ENCODE measurements around the gene CXXC4. TPM values are rescaled to one million over a fixed set of nuclear protein-coding genes. Genes with fewer than 3 reads are reported as not detected.

The CXXC4 gene
- total RNA-seq, 6 experiments from 2014 or later: 0.29 to 1.0 (median 0.89) TPM

DNA sequence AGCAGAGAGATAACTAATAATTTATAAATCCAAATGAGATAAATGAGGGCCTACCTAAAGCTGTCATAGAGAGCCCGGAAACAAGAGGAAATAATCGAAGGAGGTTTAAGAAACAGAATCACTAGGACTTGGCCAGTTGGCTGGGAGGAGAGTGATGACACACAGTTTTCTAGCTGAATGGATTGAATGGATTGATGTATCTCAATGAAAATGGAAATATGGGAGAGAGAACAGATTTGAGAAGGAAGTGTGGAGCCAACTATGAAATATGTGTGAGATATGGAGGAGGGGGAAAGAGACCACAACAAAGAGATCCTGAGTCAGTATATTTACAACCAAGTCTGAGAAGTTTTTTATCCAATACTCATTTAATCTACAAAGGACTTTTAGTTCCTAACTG is 35.7 kb upstream of the CXXC4 start:
- H3K9me3 ChIP-seq: no peaks in the 10 kb centered on the region
- intact Hi-C loops (cut with DNase I): loop anchor here in 1 of 2 donors (10.0 kb wide), 1 partner anchor 466 kb away; no protein-coding TSS in a partner anchor
- H3K27ac ChIP-seq: no peak overlapping the region
- ATAC-seq (no peak), DNase-seq (no peak)
- H3K36me3 ChIP-seq: no peaks in the 10 kb centered on the region
- H3K4me3 ChIP-seq: no peak overlapping the region
- WGBS (ENCODE audit: insufficient coverage, low coverage, low lambda C conversion rate, missing lambda C conversion rate): 100% methylated on average over 2 of the region's 2 CpGs
- no peaks in the 10 kb centered on the region for H3K27me3 ChIP-seq
- TF ChIP-seq POLR2A (IDR thresholded peaks at IDR 0.05): no peak
- TF ChIP-seq, protein P1, sequence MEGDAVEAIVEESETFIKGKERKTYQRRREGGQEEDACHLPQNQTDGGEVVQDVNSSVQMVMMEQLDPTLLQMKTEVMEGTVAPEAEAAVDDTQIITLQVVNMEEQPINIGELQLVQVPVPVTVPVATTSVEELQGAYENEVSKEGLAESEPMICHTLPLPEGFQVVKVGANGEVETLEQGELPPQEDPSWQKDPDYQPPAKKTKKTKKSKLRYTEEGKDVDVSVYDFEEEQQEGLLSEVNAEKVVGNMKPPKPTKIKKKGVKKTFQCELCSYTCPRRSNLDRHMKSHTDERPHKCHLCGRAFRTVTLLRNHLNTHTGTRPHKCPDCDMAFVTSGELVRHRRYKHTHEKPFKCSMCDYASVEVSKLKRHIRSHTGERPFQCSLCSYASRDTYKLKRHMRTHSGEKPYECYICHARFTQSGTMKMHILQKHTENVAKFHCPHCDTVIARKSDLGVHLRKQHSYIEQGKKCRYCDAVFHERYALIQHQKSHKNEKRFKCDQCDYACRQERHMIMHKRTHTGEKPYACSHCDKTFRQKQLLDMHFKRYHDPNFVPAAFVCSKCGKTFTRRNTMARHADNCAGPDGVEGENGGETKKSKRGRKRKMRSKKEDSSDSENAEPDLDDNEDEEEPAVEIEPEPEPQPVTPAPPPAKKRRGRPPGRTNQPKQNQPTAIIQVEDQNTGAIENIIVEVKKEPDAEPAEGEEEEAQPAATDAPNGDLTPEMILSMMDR (IDR thresholded peaks at IDR 0.05): no peak
- no peaks in the 10 kb centered on the region for H3K4me1 ChIP-seq

DNA sequence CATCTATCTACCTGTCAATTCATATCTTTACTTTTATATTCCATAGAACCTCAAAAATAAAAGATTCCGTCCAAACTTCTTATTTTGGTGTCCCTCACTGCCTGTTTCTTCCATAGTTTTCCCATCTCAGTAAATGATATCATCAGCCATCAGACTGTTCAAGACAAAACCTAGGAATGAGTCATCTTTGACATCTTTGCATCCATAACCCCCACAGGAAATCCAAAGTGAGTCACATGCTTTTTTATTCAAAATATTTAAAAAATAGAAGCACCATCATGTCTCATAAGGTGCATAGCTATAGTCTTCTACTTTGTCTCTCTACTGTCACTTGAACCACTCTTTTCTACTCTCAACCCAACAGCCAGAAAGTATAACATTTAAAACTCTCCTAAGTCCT is 29.9 kb upstream of the CXXC4 start:
- Histone ChIP-seq H3K27me3 (no peaks in the 10 kb centered on the region), H3K9me3 (no peaks in the 10 kb centered on the region), H3K27ac (no peak overlapping the region), H3K4me1 (no peaks in the 10 kb centered on the region), H3K4me3 (no peak overlapping the region), H3K36me3 (no peaks in the 10 kb centered on the region)
- no peak for ATAC-seq
- intact Hi-C loops (cut with DNase I): no loop called here
- WGBS (ENCODE audit: insufficient coverage, low coverage, low lambda C conversion rate, missing lambda C conversion rate): 89% methylated on average over 1 of the region's 1 CpG
- DNase-seq: no peak
- TF ChIP-seq POLR2A (IDR thresholded peaks at IDR 0.05): no peak
- TF ChIP-seq, protein P1 (IDR thresholded peaks at IDR 0.05): no peak

DNA sequence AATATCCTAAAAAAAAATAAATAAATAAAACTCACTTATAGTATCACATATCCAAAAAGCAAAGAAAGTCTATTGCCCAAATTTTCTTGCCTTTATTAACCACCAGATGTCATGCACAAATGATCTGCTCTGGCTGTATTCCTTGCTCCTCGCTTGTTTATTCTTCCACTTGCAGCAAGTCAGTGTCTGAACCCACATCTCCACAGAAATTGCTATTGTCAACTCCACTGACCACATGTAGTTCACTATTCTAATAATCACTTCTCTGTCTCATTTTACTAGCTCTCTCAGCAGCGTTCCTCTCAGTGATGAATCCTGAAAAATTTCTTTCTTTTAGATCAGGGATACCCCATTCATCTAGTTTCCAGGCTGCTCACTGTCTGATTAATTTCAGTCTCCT is 29.3 kb upstream of the CXXC4 start:
- Histone ChIP-seq H3K4me3 (no peak overlapping the region), H3K27me3 (no peaks in the 10 kb centered on the region), H3K27ac (no peak overlapping the region), H3K9me3 (no peaks in the 10 kb centered on the region), H3K4me1 (no peaks in the 10 kb centered on the region), H3K36me3 (no peaks in the 10 kb centered on the region)
- intact Hi-C loops (cut with DNase I): no loop called here
- 57% methylated on average over 2 of the region's 2 CpGs for WGBS (ENCODE audit: insufficient coverage, low coverage, low lambda C conversion rate, missing lambda C conversion rate)
- ATAC-seq (no peak), DNase-seq (no peak)
- no peak for TF ChIP-seq POLR2A (IDR thresholded peaks at IDR 0.05)
- TF ChIP-seq, protein P1 (IDR thresholded peaks at IDR 0.05): no peak

DNA sequence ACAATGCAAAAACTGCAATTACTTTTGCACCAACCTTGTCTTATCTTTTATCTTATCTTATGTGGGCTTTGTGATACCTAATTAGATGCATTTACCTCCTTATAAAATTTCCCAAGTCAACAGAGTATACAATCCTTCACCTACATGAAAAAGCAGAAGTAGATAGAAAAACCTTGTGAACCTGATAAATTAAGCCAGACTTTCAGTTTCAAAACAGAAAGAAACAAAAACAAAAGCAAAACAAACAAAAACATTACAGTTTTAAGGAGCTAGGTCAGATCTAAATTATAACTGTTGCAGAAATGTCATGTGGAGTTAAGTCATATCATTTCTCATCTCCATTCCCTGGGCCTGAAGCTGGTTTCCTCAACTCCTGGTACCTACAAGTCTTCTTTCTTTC is 24.9 kb upstream of the CXXC4 start:
- no peak overlapping the region for H3K4me3 ChIP-seq
- H3K36me3 ChIP-seq: no peaks in the 10 kb centered on the region
- TF ChIP-seq POLR2A (IDR thresholded peaks at IDR 0.05): no peak
- TF ChIP-seq, protein P1 (IDR thresholded peaks at IDR 0.05): no peak
- no peak for DNase-seq
- no peaks in the 10 kb centered on the region for H3K9me3 ChIP-seq
- no peak for ATAC-seq
- intact Hi-C loops (cut with DNase I): no loop called here
- H3K27ac ChIP-seq: no peak overlapping the region
- no peaks in the 10 kb centered on the region for H3K27me3 ChIP-seq
- H3K4me1 ChIP-seq: no peaks in the 10 kb centered on the region

DNA sequence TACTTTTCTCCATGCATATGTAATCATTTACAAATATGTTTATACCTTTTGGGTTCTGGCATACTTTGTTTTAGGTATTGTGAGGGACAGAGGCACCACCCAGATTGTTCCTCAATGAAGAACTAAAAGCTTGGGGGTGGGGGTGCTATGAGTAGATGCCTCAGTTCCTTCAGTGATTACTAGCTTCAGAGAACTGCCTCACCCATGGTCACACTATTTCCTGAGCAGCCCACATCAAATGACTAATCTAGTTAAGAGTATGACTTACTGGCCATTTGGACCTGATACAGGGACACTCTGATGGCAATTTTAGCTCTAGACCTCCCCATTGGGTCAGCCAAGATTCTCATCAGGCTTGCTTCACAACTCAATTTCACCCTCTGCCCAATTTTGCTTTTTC is 22.2 kb upstream of the CXXC4 start:
- intact Hi-C loops (cut with DNase I): no loop called here
- H3K4me3 ChIP-seq: no peak overlapping the region
- H3K9me3 ChIP-seq: no peaks in the 10 kb centered on the region
- ATAC-seq (no peak), DNase-seq (no peak)
- no peaks in the 10 kb centered on the region for H3K36me3 ChIP-seq
- H3K27ac ChIP-seq: no peak overlapping the region
- H3K27me3 ChIP-seq: no peaks in the 10 kb centered on the region
- no peak for TF ChIP-seq POLR2A (IDR thresholded peaks at IDR 0.05)
- TF ChIP-seq, protein P1 (IDR thresholded peaks at IDR 0.05): no peak
- no peaks in the 10 kb centered on the region for H3K4me1 ChIP-seq

Measured in right lobe of liver (tissue), 6 donors.